GM10847 (cell line): ENCODE data around the gene MERTK.

Experiments
- POLR2A ChIP-seq: IDR thresholded peaks from 2 replicates; pipeline ENCODE4 v1.6.1; 2011; ENCODE audit not compliant: insufficient read length; ENCODE audit errors: extremely low read depth

Gene MERTK

GRCh38 chr2:112065486-112065885 lies 167.1 kb downstream of the MERTK start:
- TF ChIP-seq POLR2A, result no peak

DNA sequence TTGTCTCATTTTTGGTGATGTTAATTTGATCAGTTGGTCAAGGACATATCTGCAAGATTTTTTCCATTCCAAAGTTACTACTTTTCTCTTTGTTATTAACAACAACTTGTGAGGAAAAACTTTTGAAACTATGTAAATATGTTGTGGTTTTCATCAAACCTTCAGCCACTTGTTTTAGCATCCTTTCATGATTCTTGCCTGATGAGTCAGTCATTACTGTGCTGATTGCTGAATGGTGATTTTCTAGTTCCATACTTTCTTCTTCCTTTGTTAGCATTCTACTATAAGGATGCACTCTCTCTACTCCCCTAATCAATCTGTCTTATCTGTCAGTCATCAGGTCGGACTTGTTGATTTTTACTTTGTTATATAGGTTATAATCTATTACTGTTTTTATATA lies 167.6 kb downstream of the MERTK start:
- TF ChIP-seq POLR2A, result no peak

DNA sequence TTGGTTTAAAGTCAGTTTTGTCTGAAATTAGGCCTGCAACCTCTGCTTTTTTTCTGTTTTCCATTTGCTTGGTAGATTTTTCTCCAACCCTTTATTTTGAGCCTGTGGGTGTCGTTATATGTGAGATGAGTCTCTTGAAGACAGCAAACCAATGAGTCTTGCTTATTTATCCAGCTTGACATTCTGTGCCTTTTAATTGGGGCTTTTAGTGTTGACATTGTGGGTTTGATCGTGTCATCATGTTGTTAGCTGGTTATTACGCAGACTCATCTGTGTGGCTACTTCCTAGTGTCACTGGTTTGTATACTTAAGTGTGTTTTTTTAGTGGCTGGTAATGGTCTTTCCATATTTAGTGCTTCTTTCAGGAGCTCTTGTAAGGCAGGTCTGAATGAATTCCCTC lies 175.5 kb downstream of the MERTK start:
- TF ChIP-seq POLR2A, result no peak

- TF ChIP-seq POLR2A, result no peak
Observed at GRCh38 chr2:112074506-112074905, 176.1 kb downstream of the MERTK start.

GRCh38 chr2:112075490-112076260 lies 177.3 kb downstream of the MERTK start:
- TF ChIP-seq POLR2A, result no peak

- no peak for TF ChIP-seq POLR2A
Observed at GRCh38 chr2:112077814-112078213, 179.4 kb downstream of the MERTK start.
